HL-60/S4 (cell line): ENCODE data around the gene ZDHHC5.
"Not testable (repeated sequence)": the region's sequence is repeated elsewhere in the genome, so short reads cannot be mapped to it uniquely, and the experiment has no call there.

Experiments
- in situ Hi-C: fragments of 300-500 bp; cut with MboI; formaldehyde crosslinking; loops from 2 replicates; pipeline ENCODE4 v1.14.3; 2022; ENCODE audit warnings: low sequenced_read_pairs

ZDHHC5 gene

GRCh38 chr11:57662893-57663292 lies 5.0 kb upstream of the ZDHHC5 start:
- in situ Hi-C loops: loop anchor here (10.0 to 25.0 kb wide), 2 partner anchors 132 to 899 kb away; no protein-coding TSS in a partner anchor

- in situ Hi-C loops: loop anchor here (10.0 to 25.0 kb wide), 2 partner anchors 131 to 898 kb away; no protein-coding TSS in a partner anchor
Measured at GRCh38 chr11:57663975-57664374, 3.9 kb upstream of the ZDHHC5 start.

GRCh38 chr11:57667117-57667735 lies 688 bp upstream of the ZDHHC5 start:
- in situ Hi-C loops: loop anchor here (10.0 to 25.0 kb wide), 2 partner anchors 128 to 895 kb away; no protein-coding TSS in a partner anchor

- in situ Hi-C loops: loop anchor here (10.0 to 25.0 kb wide), 2 partner anchors 126 to 894 kb away; no protein-coding TSS in a partner anchor
Measured at GRCh38 chr11:57668434-57668782, 494 bp downstream of the ZDHHC5 start.

GRCh38 chr11:57674251-57674650 lies 6.3 kb downstream of the ZDHHC5 start:
- in situ Hi-C loops: loop anchor here (25.0 kb wide), 1 partner anchor 888 kb away; no protein-coding TSS in a partner anchor

- in situ Hi-C loops: no loop called here
Measured at GRCh38 chr11:57675176-57675941, 7.4 kb downstream of the ZDHHC5 start.

GRCh38 chr11:57679396-57679795 lies 11.5 kb downstream of the ZDHHC5 start:
- in situ Hi-C loops: no loop called here

GRCh38 chr11:57680552-57680874 lies 12.6 kb downstream of the ZDHHC5 start:
- in situ Hi-C loops: no loop called here

- in situ Hi-C loops: no loop called here
Measured at GRCh38 chr11:57681168-57681567, 13.3 kb downstream of the ZDHHC5 start.

GRCh38 chr11:57690474-57690873 lies 22.6 kb downstream of the ZDHHC5 start:
- in situ Hi-C loops: not testable (repeated sequence)

GRCh38 chr11:57698843-57699365 lies 31.0 kb downstream of the ZDHHC5 start:
- in situ Hi-C loops: no loop called here

GRCh38 chr11:57699813-57700212 lies 31.9 kb downstream of the ZDHHC5 start:
- in situ Hi-C loops: no loop called here

- in situ Hi-C loops: no loop called here
Measured at GRCh38 chr11:57700425-57700824, 32.5 kb downstream of the ZDHHC5 start.

- in situ Hi-C loops: no loop called here
Measured at GRCh38 chr11:57703341-57703740, 35.4 kb downstream of the ZDHHC5 start.

- in situ Hi-C loops: no loop called here
Measured at GRCh38 chr11:57704932-57705331, 37.0 kb downstream of the ZDHHC5 start.

- in situ Hi-C loops: not testable (repeated sequence)
Measured at GRCh38 chr11:57705432-57705831, 37.5 kb downstream of the ZDHHC5 start.

GRCh38 chr11:57709802-57710367 lies 42.0 kb downstream of the ZDHHC5 start:
- in situ Hi-C loops: no loop called here

- in situ Hi-C loops: no loop called here
Measured at GRCh38 chr11:57711414-57712255, 43.7 kb downstream of the ZDHHC5 start, which contains the start of gene MED19. MED19 (minus strand) TSS chr11:57712215; CDS start chr11:57712179, 36 bp downstream.

GRCh38 chr11:57712256-57713150 lies 44.6 kb downstream of the ZDHHC5 start, which contains the start of gene TMX2:
TMX2 (plus strand) TSS chr11:57712593; CDS start chr11:57712619, 26 bp downstream.
- in situ Hi-C loops: no loop called here

- in situ Hi-C loops: no loop called here
Measured at GRCh38 chr11:57713835-57714234, 45.9 kb downstream of the ZDHHC5 start.
